SKM-1 treated with dmso at 0.1 percent for 144 hours (cell line): Measurements from ENCODE around the gene CCSAP.
"Not testable (repeated sequence)": the region's sequence is repeated elsewhere in the genome, so short reads cannot be mapped to it uniquely, and the experiment has no call there.

Experiments used
- DNase-seq: peaks from one replicate; lab custom pipeline; 2025; ENCODE audit not compliant: unreplicated experiment; lab: John Stamatoyannopoulos, UW

Gene CCSAP

GRCh38 chr1:229364207-229365065 is 21.6 kb upstream of the CCSAP start:
- no peak for DNase-seq

GRCh38 chr1:229363723-229364122 is 20.9 kb upstream of the CCSAP start:
- no peak for DNase-seq

DNA sequence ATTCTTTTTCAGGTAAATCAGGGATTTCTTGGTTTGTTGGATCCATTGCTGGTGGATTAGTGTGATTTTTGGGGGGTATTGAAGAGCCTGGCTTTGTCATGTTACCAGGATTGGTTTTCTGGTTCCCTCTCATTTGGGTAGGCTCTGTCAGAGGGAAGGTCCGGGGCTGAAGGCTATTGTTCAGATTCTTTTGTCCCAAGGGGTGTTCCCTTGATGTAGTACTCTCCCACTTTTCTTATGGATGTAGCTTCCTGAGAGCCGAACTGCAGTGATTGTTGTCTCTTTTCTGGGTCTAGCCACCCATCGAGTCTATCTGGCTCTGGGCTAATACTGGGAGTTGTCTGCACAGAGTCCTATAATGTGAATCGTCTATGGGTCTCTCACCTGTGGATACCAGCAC is 17.6 kb upstream of the CCSAP start:
- no peak for DNase-seq

DNA sequence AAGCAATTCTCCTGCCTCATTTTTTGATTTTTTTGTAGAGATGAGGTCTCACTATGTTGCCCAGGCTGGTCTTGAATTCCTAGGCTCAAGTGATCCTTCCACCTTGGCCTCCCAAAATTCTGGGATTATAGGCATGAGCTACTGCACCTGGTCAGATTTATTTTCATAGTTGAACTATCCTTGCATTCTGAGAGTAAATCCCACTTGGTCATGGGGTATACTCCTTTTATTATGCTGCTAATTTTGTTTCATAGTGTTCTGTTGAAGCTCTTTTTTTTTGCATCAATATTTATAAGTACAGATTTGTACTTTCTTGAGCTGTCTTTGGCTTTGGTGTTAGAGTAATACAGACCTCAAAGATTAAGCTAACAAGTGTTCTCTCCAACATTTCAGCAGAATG is 12.8 kb upstream of the CCSAP start:
- no peak for DNase-seq

DNA sequence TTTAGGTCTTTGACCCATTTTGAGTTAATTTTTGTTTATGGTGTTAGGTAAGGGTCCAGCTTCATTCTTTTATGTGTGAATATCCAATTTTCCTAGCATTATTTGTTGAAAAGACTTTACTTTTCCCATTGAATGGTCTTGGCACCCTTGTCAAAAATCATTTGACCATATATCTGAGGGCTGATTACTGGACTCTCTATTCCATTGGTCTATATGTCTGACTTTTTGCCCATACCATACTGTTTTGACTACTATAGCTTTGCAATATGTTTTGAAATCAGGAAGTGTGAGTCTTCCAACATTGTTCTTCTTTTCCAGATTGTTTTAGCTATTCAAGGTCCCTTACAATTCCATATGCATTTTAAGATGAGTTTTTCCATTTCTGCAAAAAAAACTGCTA is 11.4 kb upstream of the CCSAP start:
- no peak for DNase-seq

GRCh38 chr1:229352975-229353374 is 10.1 kb upstream of the CCSAP start:
- DNase-seq: no peak

GRCh38 chr1:229349463-229350385 is 6.9 kb upstream of the CCSAP start:
- no peak for DNase-seq

- peak; percentile 38 for DNase-seq
Measured at GRCh38 chr1:229347528-229347927, 4.7 kb upstream of the CCSAP start.

DNA sequence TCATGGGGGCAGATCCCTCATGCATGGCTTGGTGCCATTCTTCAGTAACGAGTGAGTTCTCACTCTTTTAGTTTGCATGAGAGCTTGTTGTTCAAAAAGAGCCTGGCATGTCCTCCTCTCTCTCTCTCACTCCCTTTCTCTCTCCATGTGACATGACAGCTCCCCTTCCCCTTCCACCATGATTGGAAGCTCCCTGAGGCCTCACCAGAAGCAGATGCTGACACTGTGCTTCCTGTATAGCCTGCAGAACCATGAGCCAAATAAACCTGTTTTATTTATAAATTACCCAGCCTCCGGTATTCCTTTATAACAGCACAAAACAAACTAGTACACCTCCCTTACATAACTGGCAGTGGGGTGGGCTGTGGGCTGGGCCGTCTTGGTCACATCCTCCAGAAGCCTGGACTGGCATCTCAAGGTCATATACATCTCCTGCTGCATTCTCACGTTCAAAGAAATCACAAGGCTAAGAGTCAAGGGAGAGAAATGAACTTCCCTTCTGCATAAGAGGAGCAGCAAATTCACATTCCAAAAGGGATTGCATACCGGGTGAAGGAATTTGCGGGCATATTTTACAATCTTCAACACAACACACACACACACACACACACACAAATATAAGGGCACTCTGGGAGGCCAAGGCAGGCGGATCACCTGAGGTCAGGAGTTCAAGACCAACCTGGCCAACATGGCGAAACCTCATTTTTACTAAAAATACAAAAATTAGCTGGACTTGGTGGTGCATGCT is 2.3 kb upstream of the CCSAP start:
- DNase-seq: no peak

- DNase-seq: no peak
Measured at GRCh38 chr1:229344139-229344538, 1.3 kb upstream of the CCSAP start.

GRCh38 chr1:229341774-229342655 is 832 bp downstream of the CCSAP start:
- peak; percentile 98 for DNase-seq

DNA sequence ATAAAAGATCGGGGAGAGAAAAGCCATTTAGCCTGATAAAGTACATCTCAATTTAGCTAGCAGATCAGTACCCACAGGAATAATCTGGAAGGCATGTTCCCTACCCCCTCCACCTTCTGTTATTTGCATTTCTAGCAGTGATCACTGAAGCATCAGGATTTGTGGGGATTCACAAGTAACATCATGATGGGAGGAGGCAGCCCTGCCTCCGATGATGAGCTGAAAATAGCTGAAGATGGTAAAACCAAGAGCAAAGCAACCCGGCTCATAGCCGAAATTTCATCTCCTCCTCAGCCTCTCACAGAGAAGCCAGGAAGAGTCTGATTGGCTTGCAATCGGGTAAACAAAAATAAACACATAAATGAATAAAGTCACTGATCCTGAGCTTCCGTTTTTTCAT is 2.4 kb downstream of the CCSAP start:
- no peak for DNase-seq

DNA sequence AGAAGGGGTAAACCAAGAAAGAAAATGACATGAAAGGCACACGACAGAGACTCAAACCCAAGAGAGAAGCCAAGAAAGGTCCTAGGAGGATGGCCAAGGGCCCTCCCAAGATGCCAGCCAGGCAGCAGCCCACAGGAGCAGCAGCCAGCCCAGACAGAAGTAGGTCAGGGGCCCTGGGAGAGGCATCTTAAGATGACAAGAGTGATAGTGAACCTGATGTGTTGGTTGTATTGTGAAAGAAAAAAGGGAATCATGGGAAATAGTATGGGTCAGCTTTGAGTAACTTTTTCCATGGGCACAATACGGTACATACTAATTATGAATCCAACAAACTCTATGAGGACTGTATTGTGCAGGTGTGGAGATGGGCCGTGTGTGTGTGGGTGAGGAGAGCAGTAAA is 3.3 kb downstream of the CCSAP start:
- no peak for DNase-seq

- no peak for DNase-seq
Measured at GRCh38 chr1:229339086-229339485, 3.8 kb downstream of the CCSAP start.

DNA sequence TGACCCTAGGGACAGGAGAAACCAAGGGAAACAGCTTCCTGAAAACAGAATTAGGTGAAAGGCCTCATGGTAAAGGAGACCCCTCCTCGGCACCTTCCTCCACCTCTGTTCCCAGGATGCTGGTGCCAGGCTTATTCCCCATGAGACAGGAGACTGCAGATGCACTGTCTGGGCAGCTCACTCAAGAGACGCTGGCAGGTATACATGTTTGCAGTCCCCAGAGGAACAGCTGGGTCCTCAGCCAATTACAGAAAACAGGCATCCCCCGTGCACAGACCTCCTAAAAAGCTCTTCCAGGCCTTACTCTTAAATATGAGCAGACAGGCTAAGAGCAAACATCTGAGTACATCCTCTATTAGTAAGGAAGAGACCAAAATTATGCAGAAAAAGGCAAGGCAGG is 6.5 kb downstream of the CCSAP start:
- no peak for DNase-seq

- no peak for DNase-seq
Measured at GRCh38 chr1:229334716-229335115, 8.1 kb downstream of the CCSAP start.

DNA sequence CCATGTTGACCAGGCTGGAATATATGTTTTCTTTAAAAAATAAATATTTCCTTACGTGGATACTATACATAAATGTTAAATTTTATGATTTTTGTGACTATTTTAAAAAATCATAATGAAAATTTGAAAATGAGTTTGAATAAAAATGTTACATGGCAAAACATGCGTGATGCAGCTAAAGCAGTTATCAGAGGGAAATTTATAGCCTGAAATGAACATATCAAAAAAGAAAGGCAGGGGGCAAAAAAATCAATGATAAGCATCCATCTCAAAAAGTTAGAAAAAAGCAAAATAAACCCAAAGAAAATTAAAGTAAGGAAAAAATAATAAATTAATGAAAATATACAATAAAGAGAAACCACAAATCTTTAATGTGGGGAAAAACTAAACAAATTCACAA is 8.6 kb downstream of the CCSAP start:
- DNase-seq: no peak

DNA sequence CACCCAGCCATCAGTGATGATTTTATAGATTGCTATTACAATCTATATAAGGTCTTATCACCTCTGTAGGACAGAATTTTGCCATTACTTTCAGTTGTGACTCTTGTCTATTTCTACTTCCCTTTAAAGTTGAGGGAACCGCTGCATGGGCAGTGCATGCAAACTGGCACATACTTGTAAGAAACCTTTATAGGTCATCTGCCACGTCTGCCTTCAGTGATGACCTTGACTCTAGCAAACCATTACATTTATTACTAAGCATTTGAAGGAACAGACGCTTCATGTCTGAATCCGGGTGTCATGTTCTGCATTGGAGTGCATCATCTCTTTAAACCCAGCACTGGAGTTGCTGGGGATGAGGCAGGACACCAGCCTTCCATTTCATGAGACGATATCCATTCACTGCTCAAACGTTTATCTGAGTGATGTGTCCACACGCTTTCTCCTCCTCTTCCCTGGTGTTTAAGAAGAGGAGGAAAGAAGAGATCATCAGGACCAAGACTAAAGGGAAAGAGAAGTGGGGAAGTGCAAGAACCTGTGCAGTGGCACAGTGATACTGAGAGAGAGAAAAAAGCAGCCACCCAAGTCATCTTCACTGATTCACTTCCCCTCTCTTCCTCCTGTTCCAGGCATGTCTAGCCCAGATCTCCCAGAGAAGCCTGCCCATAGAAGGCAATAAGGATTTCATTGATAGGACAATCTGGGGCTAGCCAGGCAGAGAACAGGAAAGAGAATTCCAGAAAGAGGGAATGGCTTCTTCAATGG is 14.1 kb downstream of the CCSAP start:
- no peak for DNase-seq

- DNase-seq: not testable (repeated sequence)
Measured at GRCh38 chr1:229327765-229328164, 15.1 kb downstream of the CCSAP start.

DNA sequence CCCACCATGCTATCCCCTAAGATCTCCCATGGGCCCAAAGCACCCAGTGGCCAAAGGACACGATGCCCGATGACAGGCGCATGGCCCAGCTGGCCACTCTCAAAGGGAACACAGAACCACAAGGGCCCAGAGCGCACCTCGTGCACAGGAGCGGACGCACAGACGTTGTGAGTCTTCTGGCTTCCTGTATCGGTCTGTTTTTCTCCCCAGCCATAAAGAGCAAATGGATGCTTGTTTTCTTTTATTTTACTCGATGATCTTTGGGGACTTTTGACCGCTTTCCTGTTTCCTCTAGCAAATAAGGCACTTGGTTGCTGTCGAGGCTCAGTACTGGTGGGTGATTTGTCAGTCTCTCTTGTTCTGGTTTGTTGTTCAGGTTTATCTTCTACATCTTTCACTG is 16.2 kb downstream of the CCSAP start:
- DNase-seq: no peak
